Sciatic nerve (tissue), 2 donors: ENCODE measurements around the gene ZP1. TPM values are rescaled to one million over a fixed set of nuclear protein-coding genes. Genes with fewer than 3 reads are reported as not detected.
"Not testable (repeated sequence)": the region's sequence is repeated elsewhere in the genome, so short reads cannot be mapped to it uniquely, and the experiment has no call there.

Experiments used
- ATAC-seq: fragments of 200-7000 bp; cut with Tn5 transposase; one replicate; pipeline ENCODE4 v1.9.1; 2020; ENCODE audit warnings: mild to moderate bottlenecking, moderate library complexity
- DNase-seq: peaks from one replicate; pipeline ENCODE4 v3.0.0-alpha.2; 2020; ENCODE audit warnings: low spot score
- intact Hi-C: fragments of 100-400 bp; cut with DNase I; formaldehyde crosslinking; loops from one replicate; pipeline ENCODE4 v1.14.2; 2022
- total RNA-seq: library from RNA; stranded (reverse); fragmentation: NEBNext Ultra II Directional; extraction: Animal tissue kit (Norgen Biotek cat#: 25700); gene quantifications from one replicate; pipeline ENCODE4 v1.2.1, GENCODE V29; 2021
- donor health status: DM: no; HTN: no; CAD: no.
- donor health status: DM: no; HTN: no; CAD: no.

The ZP1 gene
- 0.85 TPM for total RNA-seq

- peak; percentile 75 for ATAC-seq
- intact Hi-C loops = no loop called here
- peak; percentile 59 for DNase-seq
Observed at GRCh38 chr11:60866911-60867870, at the start of gene ZP1. Gene ZP1, plus strand, starts transcription at chr11:60867542. Its CDS starts 20 bp downstream, at chr11:60867562.

GRCh38 chr11:60818057-60818456, 49.3 kb upstream of the ZP1 start:
- intact Hi-C loops = no loop called here
- ATAC-seq (no peak), DNase-seq (no peak)

- intact Hi-C loops = no loop called here
- DNase-seq (no peak), ATAC-seq (no peak)
Observed at GRCh38 chr11:60821827-60822599, 45.3 kb upstream of the ZP1 start.

- intact Hi-C loops, ATAC-seq: not testable (repeated sequence)
Observed at GRCh38 chr11:60823745-60824306, 43.5 kb upstream of the ZP1 start.

GRCh38 chr11:60825118-60825517, 42.2 kb upstream of the ZP1 start:
- DNase-seq = no peak
- no peak for ATAC-seq
- intact Hi-C loops = no loop called here

More at GRCh38 chr11:60823745-60824306, 43.5 kb upstream of the ZP1 start:
- not testable (repeated sequence) for DNase-seq

- no peak for ATAC-seq
- no peak for DNase-seq
- intact Hi-C loops = no loop called here
Observed at GRCh38 chr11:60825790-60826189, 41.6 kb upstream of the ZP1 start.

- ATAC-seq (peak; percentile 31), DNase-seq (no peak)
- intact Hi-C loops = loop anchor here (5.0 kb wide), 1 partner anchor 67 kb away; no protein-coding TSS in a partner anchor
Observed at GRCh38 chr11:60830478-60831142, 36.7 kb upstream of the ZP1 start.

GRCh38 chr11:60831143-60831500, 36.2 kb upstream of the ZP1 start:
- intact Hi-C loops = loop anchor here (5.0 kb wide), 1 partner anchor 66 kb away; no protein-coding TSS in a partner anchor
- DNase-seq = peak; percentile 91
- peak; percentile 93 for ATAC-seq

- ATAC-seq (no peak), DNase-seq (no peak)
- intact Hi-C loops = loop anchor here (5.0 kb wide), 1 partner anchor 66 kb away; no protein-coding TSS in a partner anchor
Observed at GRCh38 chr11:60831501-60832079, 35.8 kb upstream of the ZP1 start.

- ATAC-seq (no peak), DNase-seq (no peak)
- intact Hi-C loops = loop anchor here (5.0 kb wide), 1 partner anchor 62 kb away; no protein-coding TSS in a partner anchor
Observed at GRCh38 chr11:60834742-60835533, 32.4 kb upstream of the ZP1 start.

GRCh38 chr11:60835534-60835846, 31.9 kb upstream of the ZP1 start:
- no peak for DNase-seq
- peak; percentile 23 for ATAC-seq
- intact Hi-C loops = no loop called here

GRCh38 chr11:60836866-60837515, 30.4 kb upstream of the ZP1 start:
- intact Hi-C loops = no loop called here
- ATAC-seq (no peak), DNase-seq (no peak)

GRCh38 chr11:60838132-60838531, 29.2 kb upstream of the ZP1 start:
- DNase-seq = no peak
- no peak for ATAC-seq
- intact Hi-C loops = no loop called here

GRCh38 chr11:60840470-60841430, 26.6 kb upstream of the ZP1 start:
- DNase-seq (peak; percentile 74), ATAC-seq (peak; percentile 86)
- intact Hi-C loops = no loop called here

- ATAC-seq = peak; percentile 97
Observed at GRCh38 chr11:60841797-60842667, 25.3 kb upstream of the ZP1 start, which contains the start of gene CCDC86. Gene CCDC86, plus strand, starts transcription at chr11:60842113. Its CDS starts 12 bp downstream, at chr11:60842125.

More at GRCh38 chr11:60841797-60842667, 25.3 kb upstream of the ZP1 start, which contains the start of gene CCDC86:
- intact Hi-C loops = no loop called here
- peak; percentile 98 for DNase-seq
